Heart left ventricle (tissue), 13 donors: Measurements from ENCODE around the gene KLHL2.
"Not testable (repeated sequence)": the region's sequence is repeated elsewhere in the genome, so short reads cannot be mapped to it uniquely, and the experiment has no call there.

Source experiments
- POLR2A ChIP-seq, 2 donors: fragments of 450-650 bp; IDR thresholded peaks; one replicate each; pipeline ENCODE4 v1.6.1; 2017; ENCODE audit warnings: antibody characterized with exemption in 2 of 2, mild to moderate bottlenecking in 2 of 2, moderate library complexity in 2 of 2
- TF ChIP-seq, protein P1 (sequence below), 12 donors: fragments of 200-600 bp; sonication (generic) in 4 of 12; IDR thresholded peaks; one replicate each; pipeline versions ENCODE4 v1.5.0 to v1.8.0; 2018 to 2022; ENCODE audit warnings: antibody characterized with exemption in 12 of 12, mild to moderate bottlenecking in 5 of 12
- donor health status: ischemic (EF 13 %, LVEDD 7.1; RV severe dilation, severe dysfunction).
- donor health status: DM: no; HTN: yes; CAD: no.
- donor health status: DM: no; HTN: no; CAD: no.
- donor health status: ischemic (EF 25% LVEDD 6.9; RV normal size, moderate dysfunction).
- donor health status: ischemic (EF 25% LVEDD 5.7; RV mildly dilated, moderate dysfunction).
- donor health status: ischemic (EF 35%, LVEDD 5.7; RV mildly dilated, moderate dysfunction).
- donor health status: nonischemic (EF 11% LVEDD 7.7; RV severe dilation, severe dysfunction).
- donor health status: DM: yes; HTN: yes; CAD: no.
- donor health status: PGD.
- donor health status: ischemic (EF 29% LVEDD 5.4; RV normal size, mild dysfunction).
- donor health status: nonischemic (EF 23%, LVEDD 6.1; RV moderate dilation, normal function).

DNA sequence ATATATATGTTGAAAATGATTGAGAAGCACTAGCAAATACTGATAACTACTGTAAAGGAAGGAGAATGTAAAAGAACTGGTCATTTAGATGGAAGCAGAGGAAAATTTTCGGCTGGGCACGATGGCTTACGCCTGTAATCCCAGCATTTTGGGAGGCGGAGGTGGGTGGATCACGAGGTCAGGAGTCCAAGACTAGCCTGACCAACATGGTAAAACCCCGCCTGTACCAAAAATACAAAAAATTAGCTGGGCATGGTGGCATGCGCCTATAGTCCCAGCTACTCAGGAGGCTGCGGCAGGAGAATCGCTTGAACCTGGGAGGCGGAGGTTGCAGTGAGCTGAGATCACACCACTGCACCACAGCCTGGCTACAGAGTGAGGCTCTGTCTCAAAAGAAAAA, 22.4 kb upstream of the KLHL2 start:
- TF ChIP-seq, protein P1, sequence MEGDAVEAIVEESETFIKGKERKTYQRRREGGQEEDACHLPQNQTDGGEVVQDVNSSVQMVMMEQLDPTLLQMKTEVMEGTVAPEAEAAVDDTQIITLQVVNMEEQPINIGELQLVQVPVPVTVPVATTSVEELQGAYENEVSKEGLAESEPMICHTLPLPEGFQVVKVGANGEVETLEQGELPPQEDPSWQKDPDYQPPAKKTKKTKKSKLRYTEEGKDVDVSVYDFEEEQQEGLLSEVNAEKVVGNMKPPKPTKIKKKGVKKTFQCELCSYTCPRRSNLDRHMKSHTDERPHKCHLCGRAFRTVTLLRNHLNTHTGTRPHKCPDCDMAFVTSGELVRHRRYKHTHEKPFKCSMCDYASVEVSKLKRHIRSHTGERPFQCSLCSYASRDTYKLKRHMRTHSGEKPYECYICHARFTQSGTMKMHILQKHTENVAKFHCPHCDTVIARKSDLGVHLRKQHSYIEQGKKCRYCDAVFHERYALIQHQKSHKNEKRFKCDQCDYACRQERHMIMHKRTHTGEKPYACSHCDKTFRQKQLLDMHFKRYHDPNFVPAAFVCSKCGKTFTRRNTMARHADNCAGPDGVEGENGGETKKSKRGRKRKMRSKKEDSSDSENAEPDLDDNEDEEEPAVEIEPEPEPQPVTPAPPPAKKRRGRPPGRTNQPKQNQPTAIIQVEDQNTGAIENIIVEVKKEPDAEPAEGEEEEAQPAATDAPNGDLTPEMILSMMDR (IDR thresholded peaks at IDR 0.05) = not testable (repeated sequence)
- not testable (repeated sequence) for TF ChIP-seq POLR2A (IDR thresholded peaks at IDR 0.05)
